GM12891 (cell line): ENCODE data around the gene ORAI1.

Experiments
- PAX5 ChIP-seq: IDR thresholded peaks from 2 replicates; pipeline ENCODE4 v1.6.1; 2011; ENCODE audit warnings: low read length, moderate library complexity, mild to moderate bottlenecking; ENCODE audit not compliant: insufficient read depth, severe bottlenecking
- POLR2A ChIP-seq: IDR thresholded peaks from 2 replicates; pipeline ENCODE4 v1.6.1; 2011; ENCODE audit warnings: low read depth, low read length, control low read depth
- TAF1 ChIP-seq: IDR thresholded peaks from 2 replicates; pipeline ENCODE4 v1.6.1; 2011; ENCODE audit warnings: low read depth, low read length, control low read depth

GRCh38 chr12:121628536-121628935 is 2.2 kb downstream of the ORAI1 start:
- TF ChIP-seq POLR2A: no peak
- TF ChIP-seq PAX5: no peak
- TF ChIP-seq TAF1: no peak
